HepG2 (cell line): ENCODE data around the gene MICAL3.

Experiments
- ARNTL ChIP-seq: sonication (generic); formaldehyde crosslinking; IDR thresholded peaks from 2 replicates; pipeline ENCODE4 v1.4.0; 2020; ENCODE audit warnings: mild to moderate bottlenecking, missing genetic modification reagents
- CTCF ChIP-seq: sonication (generic); formaldehyde crosslinking; IDR thresholded peaks from 2 replicates; pipeline ENCODE4 v1.5.0; 2020; ENCODE audit warnings: mild to moderate bottlenecking, missing genetic modification reagents, moderate library complexity
- HBP1 ChIP-seq: IDR thresholded peaks from 2 replicates; pipeline ENCODE4 v1.6.1; 2016; ENCODE audit warnings: low read depth, control low read depth
- KLF13 ChIP-seq: sonication (generic); formaldehyde crosslinking; IDR thresholded peaks from 2 replicates; pipeline ENCODE4 v1.4.0; 2020; ENCODE audit warnings: mild to moderate bottlenecking, missing genetic modification reagents
- MAFG ChIP-seq: sonication (generic); formaldehyde crosslinking; IDR thresholded peaks from 2 replicates; pipeline ENCODE4 v1.5.1; 2020; ENCODE audit warnings: mild to moderate bottlenecking, missing genetic modification reagents
- POLR2A ChIP-seq, 2 experiments: IDR thresholded peaks; 2 replicates each; pipeline ENCODE4 v1.6.1; 2011; ENCODE audit warnings: low read depth in 2 of 2, low read length in 2 of 2, mild to moderate bottlenecking in 1 of 2, moderate library complexity in 1 of 2; ENCODE audit not compliant: insufficient read depth in 1 of 2
- TAF1 ChIP-seq: sonication (generic); formaldehyde crosslinking; IDR thresholded peaks from 2 replicates; pipeline ENCODE4 v1.4.0; 2020; ENCODE audit warnings: missing genetic modification reagents
- TAF15 ChIP-seq: fragments of 200-400 bp; formaldehyde crosslinking; IDR thresholded peaks from one replicate; pipeline ENCODE4 v1.6.1; 2018; ENCODE audit warnings: mild to moderate bottlenecking, low read depth, low read length; ENCODE audit not compliant: poor library complexity, severe bottlenecking
- THAP9 ChIP-seq: sonication (generic); formaldehyde crosslinking; IDR thresholded peaks from 2 replicates; pipeline ENCODE4; 2020; ENCODE audit warnings: missing genetic modification reagents, mild to moderate bottlenecking, borderline replicate concordance
- YY1 ChIP-seq: IDR thresholded peaks from 2 replicates; pipeline ENCODE4 v1.6.1; 2011; ENCODE audit warnings: low read length, low read depth, moderate library complexity, mild to moderate bottlenecking; ENCODE audit not compliant: insufficient read depth, insufficient replicate concordance
- ZNF496 ChIP-seq: sonication (generic); formaldehyde crosslinking; IDR thresholded peaks from 2 replicates; pipeline ENCODE4 v1.8.1; 2023; ENCODE audit warnings: mild to moderate bottlenecking, moderate library complexity, missing genetic modification reagents; ENCODE audit not compliant: insufficient replicate concordance
- ZNF510 ChIP-seq: sonication (generic); formaldehyde crosslinking; IDR thresholded peaks from 2 replicates; pipeline ENCODE4 v1.4.0; 2020; ENCODE audit warnings: low read depth, mild to moderate bottlenecking, missing genetic modification reagents
- ZNF513 ChIP-seq: sonication (generic); formaldehyde crosslinking; conservative IDR thresholded peaks from 2 replicates; pipeline ENCODE4 v1.5.0; 2020; ENCODE audit warnings: missing genetic modification reagents
- ZNF660 ChIP-seq: sonication (generic); formaldehyde crosslinking; IDR thresholded peaks from 2 replicates; pipeline ENCODE4 v1.5.1; 2020; ENCODE audit warnings: mild to moderate bottlenecking, low read depth, missing genetic modification reagents, borderline replicate concordance

GRCh38 chr22:17869285-17870096 is 154.9 kb downstream of the MICAL3 start:
- TF ChIP-seq ARNTL (CRISPR knock-in tag) (no peak), THAP9 (no peak), ZNF660 (CRISPR knock-in tag) (no peak), MAFG (no peak), CTCF (CRISPR knock-in tag) (no peak), ZNF496 (CRISPR knock-in tag) (no peak), YY1 (no peak), ZNF513 (CRISPR knock-in tag) (no peak), HBP1 (no peak), POLR2A (IDR thresholded peaks at IDR 0.05; ENCODE audit: insufficient read depth in 1 of 2, low read depth in 2 of 2, low read length in 2 of 2) (no peak), TAF1 (CRISPR knock-in tag) (no peak), TAF15 (no peak), KLF13 (CRISPR knock-in tag) (no peak), ZNF510 (CRISPR knock-in tag) (no peak)
